ENCODE data around the gene SEMA3G.

The SEMA3G gene

DNA sequence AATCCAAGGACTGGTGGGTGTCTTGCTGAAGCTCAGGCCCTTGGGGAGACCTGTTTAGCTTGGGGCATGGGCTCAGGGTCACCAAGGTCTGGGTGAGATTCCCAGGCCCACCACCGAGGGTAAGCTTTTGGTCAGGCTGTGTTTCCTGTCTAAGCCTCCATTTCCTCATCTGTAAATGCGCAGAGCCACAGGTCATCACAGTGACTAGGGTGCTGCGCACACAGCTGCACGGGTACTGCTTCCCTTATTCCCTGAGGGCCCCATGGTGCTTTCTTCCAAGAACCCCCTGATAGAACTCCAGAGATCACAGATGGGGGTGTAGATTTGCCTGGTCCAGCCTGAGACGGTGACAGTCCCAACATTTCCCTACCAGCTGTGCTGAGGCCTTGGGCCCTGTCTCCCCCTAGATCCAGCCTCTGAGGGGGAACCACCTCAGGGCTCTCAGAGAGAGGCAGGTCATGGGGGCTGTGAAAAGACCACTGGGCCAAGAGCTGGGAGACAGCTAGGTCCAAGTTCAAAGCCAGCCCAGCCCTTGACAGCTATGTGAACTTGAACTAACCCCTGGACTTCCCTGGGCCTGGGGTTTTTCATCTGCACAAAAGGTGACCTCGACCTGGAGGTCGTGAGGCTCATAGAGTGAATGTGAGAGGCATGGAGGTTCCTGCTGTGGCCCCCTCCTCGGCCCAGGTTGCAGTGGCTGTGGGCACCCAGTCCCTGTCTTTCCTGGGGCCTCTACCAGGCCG lies 60.7 kb downstream of the SEMA3G start:
- TF ChIP-seq, protein P1, sequence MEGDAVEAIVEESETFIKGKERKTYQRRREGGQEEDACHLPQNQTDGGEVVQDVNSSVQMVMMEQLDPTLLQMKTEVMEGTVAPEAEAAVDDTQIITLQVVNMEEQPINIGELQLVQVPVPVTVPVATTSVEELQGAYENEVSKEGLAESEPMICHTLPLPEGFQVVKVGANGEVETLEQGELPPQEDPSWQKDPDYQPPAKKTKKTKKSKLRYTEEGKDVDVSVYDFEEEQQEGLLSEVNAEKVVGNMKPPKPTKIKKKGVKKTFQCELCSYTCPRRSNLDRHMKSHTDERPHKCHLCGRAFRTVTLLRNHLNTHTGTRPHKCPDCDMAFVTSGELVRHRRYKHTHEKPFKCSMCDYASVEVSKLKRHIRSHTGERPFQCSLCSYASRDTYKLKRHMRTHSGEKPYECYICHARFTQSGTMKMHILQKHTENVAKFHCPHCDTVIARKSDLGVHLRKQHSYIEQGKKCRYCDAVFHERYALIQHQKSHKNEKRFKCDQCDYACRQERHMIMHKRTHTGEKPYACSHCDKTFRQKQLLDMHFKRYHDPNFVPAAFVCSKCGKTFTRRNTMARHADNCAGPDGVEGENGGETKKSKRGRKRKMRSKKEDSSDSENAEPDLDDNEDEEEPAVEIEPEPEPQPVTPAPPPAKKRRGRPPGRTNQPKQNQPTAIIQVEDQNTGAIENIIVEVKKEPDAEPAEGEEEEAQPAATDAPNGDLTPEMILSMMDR (IDR thresholded peaks at IDR 0.05; ENCODE audit: low read depth, low read length, missing control alignments) = no peak
- DNase-seq (ENCODE audit: low read depth) = no peak
- no peak overlapping the region for H3K4me3 ChIP-seq (ENCODE audit: low read depth, low read length)

DNA sequence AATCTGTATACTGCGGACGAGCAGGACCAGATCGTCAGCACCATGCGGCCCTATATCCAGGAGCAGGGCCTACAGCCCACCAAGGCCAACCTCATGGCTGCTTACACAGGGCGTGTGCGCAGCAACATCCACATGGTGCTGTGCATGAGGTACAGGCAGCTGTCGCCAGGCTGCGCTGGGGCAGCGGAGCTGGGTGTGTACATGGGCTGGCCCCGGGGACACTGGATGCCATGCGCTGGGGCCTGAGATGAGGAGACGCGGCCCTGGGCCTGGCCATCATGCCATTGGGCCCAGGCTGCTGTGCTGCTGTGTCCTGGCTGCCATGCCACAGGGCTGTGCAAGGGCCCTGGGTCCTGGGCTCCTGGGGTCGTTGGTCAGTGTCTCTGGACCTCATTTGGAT lies 61.5 kb downstream of the SEMA3G start:
- DNase-seq (ENCODE audit: low read depth) = no peak
- TF ChIP-seq, protein P1 (IDR thresholded peaks at IDR 0.05; ENCODE audit: low read depth, low read length, missing control alignments) = no peak
- H3K4me3 ChIP-seq (ENCODE audit: low read depth, low read length) = no peak overlapping the region
